ENCODE results near the gene MAN2C1. TPM values are rescaled to one million over a fixed set of nuclear protein-coding genes. Genes with fewer than 3 reads are reported as not detected.
A peak's percentile ranks its signal among the peaks of the same experiment; 100 is the strongest.
"Not testable (repeated sequence)": the region's sequence is repeated elsewhere in the genome, so short reads cannot be mapped to it uniquely, and the experiment has no call there.

Gene MAN2C1
- total and polyA plus RNA-seq, 9 donors, result 48.9 to 277 (median 223) TPM

GRCh38 chr15:75347222-75348033, 21.0 kb downstream of the MAN2C1 start:
- 0 to 1% (median 1%) methylated on average over 65 of the region's 65 CpGs for WGBS, 3 donors
- intact Hi-C loops (cut with DNase I), result no loop called here
- Histone ChIP-seq H3K9me3 (no peaks in the 10 kb centered on the region), H3K27me3 (no peaks in the 10 kb centered on the region), H3K4me3 (peak overlapping the region; percentile 64), H3K27ac (peak overlapping the region in 1 of 2 donors; percentile 1), H3K4me1 (ENCODE audit: insufficient read depth) (peaks cover 7% of the 10 kb centered on the region), H3K36me3 (no peaks in the 10 kb centered on the region)
- TF ChIP-seq POLR2A (IDR thresholded peaks at IDR 0.05) (peak; percentile 24), EP300 (IDR thresholded peaks at IDR 0.05) (no peak)
- peak; percentile 62 to 78 (median 76) for DNase-seq

- H3K27ac ChIP-seq, result peak within 1 kb of the TSS in 1 of 2 donors; percentile 1
- H3K4me3 ChIP-seq, result peak within 1 kb of the TSS; percentile 64
- intact Hi-C loops (cut with DNase I), result no loop called here
- peak in 2 of 5 donors; percentile 25 to 42 for DNase-seq
- no peaks in the 10 kb centered on the region for H3K27me3 ChIP-seq
- H3K4me1 ChIP-seq (ENCODE audit: insufficient read depth), result peaks cover 7% of the 10 kb centered on the region
- WGBS, 3 donors, result 24 to 31% (median 28%) methylated on average over 20 of the region's 20 CpGs
- H3K36me3 ChIP-seq, result no peaks in the 10 kb centered on the region
- TF ChIP-seq CTCF (IDR thresholded peaks at IDR 0.05), result no peak
- TF ChIP-seq EP300 (IDR thresholded peaks at IDR 0.05), result no peak
- TF ChIP-seq POLR2A (IDR thresholded peaks at IDR 0.05), result no peak
- no peaks in the 10 kb centered on the region for H3K9me3 ChIP-seq
These were observed 21.6 kb downstream of the MAN2C1 start, which contains the start of gene NEIL1 for GRCh38 chr15:75346796-75347221. NEIL1 (plus strand) TSS chr15:75347039; CDS start chr15:75348906, 1,867 bp downstream.

GRCh38 chr15:75343953-75344352, 24.5 kb downstream of the MAN2C1 start:
- H3K27me3 ChIP-seq; intact Hi-C loops (cut with DNase I); H3K36me3 ChIP-seq; H3K4me3 ChIP-seq; DNase-seq; H3K4me1 ChIP-seq (ENCODE audit: insufficient read depth); H3K27ac ChIP-seq; H3K9me3 ChIP-seq: not testable (repeated sequence)
- 13 to 20% (median 19%) methylated on average over 8 of the region's 8 CpGs for WGBS, 3 donors

- H3K4me3 ChIP-seq, result no peak overlapping the region
- intact Hi-C loops (cut with DNase I), result no loop called here
- H3K27ac ChIP-seq, result no peak overlapping the region
- H3K9me3 ChIP-seq, result no peaks in the 10 kb centered on the region
- no peaks in the 10 kb centered on the region for H3K36me3 ChIP-seq
- WGBS, 3 donors, result 72 to 75% (median 73%) methylated on average over 6 of the region's 6 CpGs
- H3K4me1 ChIP-seq (ENCODE audit: insufficient read depth), result no peaks in the 10 kb centered on the region
- no peak for DNase-seq
- no peak for TF ChIP-seq POLR2A (IDR thresholded peaks at IDR 0.05)
- no peak for TF ChIP-seq EP300 (IDR thresholded peaks at IDR 0.05)
- no peak for TF ChIP-seq CTCF (IDR thresholded peaks at IDR 0.05)
- no peaks in the 10 kb centered on the region for H3K27me3 ChIP-seq
These were observed 26.2 kb downstream of the MAN2C1 start for GRCh38 chr15:75342221-75342620.

- H3K27me3 ChIP-seq, result no peaks in the 10 kb centered on the region
- DNase-seq, result peak in 1 of 5 donors; percentile 16
- intact Hi-C loops (cut with DNase I), result no loop called here
- H3K4me3 ChIP-seq, result no peak overlapping the region
- TF ChIP-seq CTCF (IDR thresholded peaks at IDR 0.05) (no peak), EP300 (IDR thresholded peaks at IDR 0.05) (no peak), POLR2A (IDR thresholded peaks at IDR 0.05) (no peak)
- no peaks in the 10 kb centered on the region for H3K36me3 ChIP-seq
- 85 to 90% (median 87%) methylated on average over 13 of the region's 13 CpGs for WGBS, 3 donors
- peaks cover 7% of the 10 kb centered on the region for H3K4me1 ChIP-seq (ENCODE audit: insufficient read depth)
- no peak overlapping the region for H3K27ac ChIP-seq
- H3K9me3 ChIP-seq, result no peaks in the 10 kb centered on the region
These were observed 28.7 kb downstream of the MAN2C1 start for GRCh38 chr15:75339531-75340240.
